KBM-7 (cell line): ENCODE data around the gene BIN1.
A peak's percentile ranks its signal among the peaks of the same experiment; 100 is the strongest.

ENCODE experiments used
- DNase-seq: peaks from one replicate; pipeline ENCODE4 v3.0.0-alpha.2; 2015
- in situ Hi-C: fragments of 300-500 bp; cut with MboI; formaldehyde crosslinking; loops from 2 replicates; pipeline ENCODE4 v1.14.3; 2020; ENCODE audit warnings: low sequenced_read_pairs, low pct_unique_long_range_greater_than_20kb, mixed read lengths

Gene BIN1

GRCh38 chr2:127066942-127067341 is 40.0 kb downstream of the BIN1 start:
- DNase-seq, result no peak

DNA sequence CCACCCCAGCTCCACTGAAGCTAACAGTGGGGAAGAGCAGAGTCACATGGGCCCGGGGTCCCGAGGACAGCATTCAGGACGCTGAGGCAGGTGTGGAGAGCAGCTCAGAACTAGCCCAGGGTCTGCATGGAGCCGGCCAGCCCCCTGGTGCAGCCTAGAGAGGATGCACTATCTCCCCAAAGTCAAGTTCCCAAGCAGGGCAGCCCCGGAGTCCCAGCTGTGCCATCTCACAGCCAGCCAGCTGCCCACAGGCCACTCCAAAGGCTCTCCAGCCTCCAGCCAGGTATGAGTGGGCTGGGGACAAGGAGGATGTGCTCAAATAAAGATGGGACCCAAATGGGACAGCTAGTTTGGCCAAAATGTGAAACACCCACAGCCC is 41.0 kb downstream of the BIN1 start:
- in situ Hi-C loops, result no loop called here
- DNase-seq, result no peak

More at GRCh38 chr2:127066942-127067341, 40.0 kb downstream of the BIN1 start:
- in situ Hi-C loops, result no loop called here

- DNase-seq, result no peak
- in situ Hi-C loops, result no loop called here
Observed at GRCh38 chr2:127065299-127065939, 41.5 kb downstream of the BIN1 start.

GRCh38 chr2:127064642-127065250 is 42.2 kb downstream of the BIN1 start:
- peak; percentile 93 for DNase-seq
- in situ Hi-C loops, result no loop called here

- in situ Hi-C loops, result no loop called here
Observed at GRCh38 chr2:127063701-127064590, 43.0 kb downstream of the BIN1 start.

DNA sequence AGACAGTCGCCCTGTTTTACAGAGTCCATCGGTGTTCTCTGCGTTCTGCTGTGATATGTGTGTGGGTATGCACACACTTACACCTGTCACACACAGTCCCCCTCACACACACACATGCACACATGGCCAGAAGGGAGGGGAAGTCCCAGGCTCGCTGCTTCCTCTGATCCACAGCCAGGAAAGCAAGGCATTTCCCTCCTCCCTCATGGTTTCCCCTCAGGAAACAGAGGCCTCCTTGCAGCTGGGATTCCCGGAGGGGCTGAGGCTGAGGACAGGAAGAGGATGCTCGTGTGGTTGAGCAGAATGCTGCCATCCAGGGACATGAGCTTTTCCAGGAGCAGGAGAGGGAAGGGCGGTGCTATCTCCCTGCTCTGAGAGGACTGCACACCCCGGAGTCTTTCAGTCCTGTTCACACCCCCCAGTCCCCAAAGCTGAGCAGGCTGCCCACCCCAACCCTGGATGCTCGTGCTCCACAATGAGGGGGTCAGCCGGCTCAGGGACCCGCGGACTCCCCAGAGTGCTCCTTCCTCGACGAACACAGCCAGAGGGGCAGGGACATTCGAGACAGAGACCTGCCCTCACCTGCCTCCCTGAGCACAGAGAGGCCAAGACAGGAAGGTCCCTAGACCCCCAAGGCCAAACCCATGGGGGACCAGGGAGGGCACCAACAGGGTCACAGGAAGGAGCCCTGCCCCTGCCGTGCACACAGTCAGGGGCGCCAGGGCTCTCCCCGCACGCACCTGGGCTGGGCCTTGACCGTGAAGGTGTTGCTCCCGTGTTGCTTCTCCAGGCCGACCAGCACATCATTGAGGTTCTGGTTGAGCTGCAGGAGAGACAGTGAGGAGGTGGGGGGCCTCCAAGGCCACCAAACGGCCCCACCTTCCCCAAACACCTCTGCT is 45.3 kb downstream of the BIN1 start:
- in situ Hi-C loops, result no loop called here

More at GRCh38 chr2:127063701-127064590, 43.0 kb downstream of the BIN1 start:
- DNase-seq, result no peak

DNA sequence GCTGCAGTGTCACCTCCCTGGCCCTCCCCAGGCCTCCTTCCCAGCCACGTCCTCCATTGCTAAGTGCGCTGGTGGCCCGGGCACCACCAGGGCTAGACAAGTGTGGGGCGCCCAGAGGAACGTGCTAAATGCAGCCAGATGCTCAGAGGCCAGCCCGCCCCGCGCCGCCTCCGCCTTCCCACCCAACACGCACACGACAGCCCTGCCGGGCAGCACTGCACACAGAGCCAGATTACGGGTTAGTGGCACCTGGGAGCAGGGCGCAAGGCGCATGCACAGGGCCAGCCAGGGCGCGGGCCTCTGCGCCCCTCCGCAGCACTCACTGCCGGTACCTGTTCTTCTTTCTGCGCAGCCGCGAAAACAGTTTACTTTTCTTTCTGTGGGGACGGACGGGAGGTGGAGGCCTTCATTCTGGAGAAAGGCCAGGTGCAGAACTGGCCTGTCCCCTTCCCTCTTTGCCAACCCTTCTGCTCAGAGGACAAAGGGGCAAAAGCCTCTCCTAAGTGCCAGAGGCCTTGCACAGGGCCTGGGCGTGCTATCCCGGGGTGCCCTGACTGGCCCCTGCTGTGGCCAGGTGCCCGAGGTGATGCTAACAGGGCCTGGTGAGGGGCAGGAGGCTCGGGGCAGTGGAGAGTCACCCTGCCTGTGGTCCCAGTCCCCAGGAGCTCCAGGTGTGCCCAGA is 46.5 kb downstream of the BIN1 start:
- no peak for DNase-seq
- in situ Hi-C loops, result no loop called here

More for the DNA sequence above, 45.3 kb downstream of the BIN1 start:
- DNase-seq, result peak; percentile 53

GRCh38 chr2:127059559-127059958 is 47.4 kb downstream of the BIN1 start:
- in situ Hi-C loops, result no loop called here
- DNase-seq, result no peak

DNA sequence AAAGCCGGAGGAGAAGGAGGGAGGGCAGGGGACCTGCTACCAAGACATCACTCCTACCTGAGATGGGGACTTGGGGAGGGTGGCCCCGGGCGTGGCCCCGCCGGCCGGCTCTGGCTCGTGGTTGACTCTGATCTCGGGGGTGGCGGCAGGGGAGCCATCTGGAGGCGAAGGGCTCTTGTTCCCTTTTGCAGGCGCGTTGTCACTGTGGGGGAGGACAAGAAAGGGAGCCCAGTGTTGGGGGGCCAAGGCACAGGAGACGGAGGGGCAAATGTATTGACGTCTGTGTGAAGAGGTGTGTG is 48.1 kb downstream of the BIN1 start:
- DNase-seq, result no peak
- in situ Hi-C loops, result no loop called here

DNA sequence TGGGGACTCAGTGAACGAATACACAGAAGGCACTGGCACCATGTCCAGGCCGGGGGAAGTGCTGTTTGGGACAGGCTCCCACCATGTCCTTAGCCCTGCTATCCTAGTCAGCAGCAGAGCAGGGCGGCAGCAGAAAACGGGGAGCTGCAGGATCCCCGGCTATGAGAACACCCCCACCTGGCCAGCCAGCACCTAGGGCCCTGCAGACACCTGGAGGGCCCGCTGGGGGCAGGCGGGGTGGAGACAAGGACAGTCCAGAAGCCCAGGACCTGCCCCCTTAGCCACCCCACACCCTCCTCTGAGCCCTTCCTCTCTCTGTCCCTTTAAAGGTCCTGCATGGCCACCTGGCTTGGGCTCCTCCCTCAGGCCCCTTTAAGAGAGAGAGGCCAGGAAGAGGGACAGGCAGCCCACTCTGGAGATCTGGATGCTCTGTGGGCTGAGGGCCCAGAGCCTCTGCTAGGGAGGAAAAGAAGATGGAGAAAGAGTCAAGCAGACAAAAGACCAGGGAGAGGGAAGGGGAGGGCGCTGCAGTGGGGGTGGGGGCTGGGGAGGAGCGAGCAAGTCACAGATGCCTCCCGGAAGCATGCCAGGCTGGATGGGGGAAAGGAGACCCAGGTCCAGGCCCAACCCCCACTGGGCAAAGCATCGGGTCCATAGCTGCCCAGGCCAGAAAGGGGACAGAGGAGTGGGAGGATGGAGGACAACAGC is 48.6 kb downstream of the BIN1 start:
- no peak for DNase-seq
- in situ Hi-C loops, result no loop called here

DNA sequence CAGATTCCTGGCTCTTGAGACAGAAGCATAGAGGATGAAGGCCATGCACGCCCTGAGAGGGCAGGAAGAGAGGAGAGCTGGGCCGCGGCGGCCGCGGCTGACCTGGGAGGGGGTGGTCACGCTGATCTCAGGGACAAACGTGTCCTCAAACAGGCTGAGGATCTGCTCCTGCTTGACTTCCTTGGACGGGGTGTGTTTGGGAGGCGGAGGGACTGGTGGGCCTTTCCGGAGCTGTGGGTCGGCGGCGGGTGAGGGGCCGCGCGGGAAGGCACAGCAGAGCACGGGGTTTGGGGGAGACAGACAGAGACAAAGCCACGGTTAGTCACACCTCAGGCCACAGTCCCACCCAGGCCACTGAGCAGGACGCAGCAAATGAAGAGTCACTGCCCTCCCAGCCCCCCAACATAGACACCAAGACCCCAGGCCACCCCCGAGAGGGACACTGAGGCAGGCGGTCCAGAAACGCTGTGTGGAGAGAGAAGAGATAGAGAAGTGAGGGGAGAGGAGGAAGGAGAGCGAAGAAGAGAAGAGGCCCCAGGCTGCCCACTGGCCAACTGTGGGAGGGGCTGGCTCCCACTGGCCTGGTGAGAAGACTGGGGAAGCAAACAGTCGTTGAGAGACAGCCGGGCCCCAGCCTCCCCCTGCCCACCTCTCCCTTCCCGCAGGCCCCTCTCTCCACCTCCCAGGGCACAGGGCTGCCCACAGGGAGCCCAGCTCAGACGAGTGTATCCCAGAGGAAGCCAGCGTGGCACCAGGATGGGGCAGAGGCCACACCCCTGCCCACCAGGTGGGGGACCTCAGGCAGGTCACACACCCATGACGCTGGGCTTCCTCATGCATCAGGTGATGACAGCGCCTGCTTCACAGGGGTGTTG is 49.3 kb downstream of the BIN1 start:
- no peak for DNase-seq
- in situ Hi-C loops, result no loop called here

GRCh38 chr2:127056631-127057370 is 50.2 kb downstream of the BIN1 start:
- in situ Hi-C loops, result no loop called here
- no peak for DNase-seq

DNA sequence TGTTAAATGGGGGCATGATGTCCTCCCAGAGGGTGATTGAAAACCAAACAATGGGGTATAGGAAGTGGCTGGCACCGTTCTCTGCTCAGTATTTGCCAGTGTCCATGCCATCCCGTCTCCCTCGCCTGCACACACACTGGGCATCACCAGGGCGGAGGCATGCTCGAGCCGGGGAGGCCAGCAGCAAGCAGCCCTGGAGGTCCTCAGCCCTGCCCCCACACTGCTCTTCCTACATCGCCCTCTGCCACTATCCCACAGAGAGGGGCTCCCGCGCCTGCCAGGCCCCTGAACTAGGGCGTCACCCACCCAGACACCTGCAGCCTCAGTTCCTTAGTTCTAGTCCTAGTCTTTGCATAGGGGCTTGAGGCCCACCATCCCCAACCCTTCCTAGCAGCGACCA is 50.9 kb downstream of the BIN1 start:
- DNase-seq, result no peak
- in situ Hi-C loops, result no loop called here

DNA sequence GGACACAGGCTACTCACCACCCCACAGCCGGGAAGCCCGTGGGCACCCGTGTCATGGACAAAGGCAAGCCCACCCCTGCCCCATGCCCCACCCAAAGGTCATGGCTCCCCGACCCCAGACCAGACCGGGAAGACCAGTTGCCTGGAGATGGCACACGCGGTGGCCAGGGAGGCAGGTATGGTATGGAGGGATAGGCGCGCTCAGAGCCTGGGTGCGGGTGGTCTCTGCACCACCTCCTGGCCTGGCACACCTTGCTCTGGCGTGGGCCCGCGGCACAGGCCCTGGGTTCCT is 51.2 kb downstream of the BIN1 start:
- no peak for DNase-seq
- in situ Hi-C loops, result no loop called here

DNA sequence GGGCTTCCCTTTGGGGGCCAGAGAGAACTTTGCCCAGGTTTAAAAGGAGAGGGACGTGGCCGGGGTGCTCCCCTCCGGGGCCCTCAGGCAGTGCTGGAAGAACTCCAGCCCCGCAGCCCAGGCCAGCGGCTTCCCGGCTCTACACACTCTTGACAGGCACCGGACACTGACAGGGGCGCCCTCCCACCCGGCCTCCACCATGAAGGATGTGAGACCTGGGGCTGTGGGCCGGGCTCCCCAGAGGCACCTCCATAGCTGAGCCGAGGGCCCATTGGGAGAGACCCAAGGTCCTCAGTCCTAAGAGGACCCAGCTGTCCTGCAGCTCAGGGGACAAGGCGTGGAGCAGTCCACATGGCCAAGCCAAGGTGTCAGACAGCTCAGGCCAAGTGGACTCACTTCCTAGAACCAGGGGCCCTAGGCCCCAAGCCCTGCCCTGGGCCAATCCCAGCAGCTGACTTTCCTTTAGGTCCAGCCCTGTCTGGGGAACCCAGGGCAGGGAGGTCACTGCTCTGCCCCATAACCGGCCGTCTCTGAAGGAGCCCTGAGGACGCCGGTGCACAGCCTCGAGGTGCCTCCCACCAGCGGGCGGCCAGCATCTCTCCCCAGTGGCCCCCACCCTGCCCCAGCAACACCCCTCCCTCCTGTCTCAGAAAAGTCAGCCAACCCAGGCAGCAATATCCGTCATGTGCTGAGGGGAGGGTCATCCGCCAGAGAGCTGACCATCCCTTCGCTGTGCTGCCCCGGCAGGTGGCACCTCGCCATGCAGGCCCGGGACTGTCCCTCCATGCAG is 51.8 kb downstream of the BIN1 start:
- DNase-seq, result no peak
- in situ Hi-C loops, result no loop called here

GRCh38 chr2:127054604-127054930 is 52.4 kb downstream of the BIN1 start:
- in situ Hi-C loops, result no loop called here
- no peak for DNase-seq
